ENCODE data around the gene PNCK. TPM values are rescaled to one million over a fixed set of nuclear protein-coding genes. Genes with fewer than 3 reads are reported as not detected.

The PNCK gene
- total RNA-seq, 1 donor from 2014 or later: 1.4 TPM

DNA sequence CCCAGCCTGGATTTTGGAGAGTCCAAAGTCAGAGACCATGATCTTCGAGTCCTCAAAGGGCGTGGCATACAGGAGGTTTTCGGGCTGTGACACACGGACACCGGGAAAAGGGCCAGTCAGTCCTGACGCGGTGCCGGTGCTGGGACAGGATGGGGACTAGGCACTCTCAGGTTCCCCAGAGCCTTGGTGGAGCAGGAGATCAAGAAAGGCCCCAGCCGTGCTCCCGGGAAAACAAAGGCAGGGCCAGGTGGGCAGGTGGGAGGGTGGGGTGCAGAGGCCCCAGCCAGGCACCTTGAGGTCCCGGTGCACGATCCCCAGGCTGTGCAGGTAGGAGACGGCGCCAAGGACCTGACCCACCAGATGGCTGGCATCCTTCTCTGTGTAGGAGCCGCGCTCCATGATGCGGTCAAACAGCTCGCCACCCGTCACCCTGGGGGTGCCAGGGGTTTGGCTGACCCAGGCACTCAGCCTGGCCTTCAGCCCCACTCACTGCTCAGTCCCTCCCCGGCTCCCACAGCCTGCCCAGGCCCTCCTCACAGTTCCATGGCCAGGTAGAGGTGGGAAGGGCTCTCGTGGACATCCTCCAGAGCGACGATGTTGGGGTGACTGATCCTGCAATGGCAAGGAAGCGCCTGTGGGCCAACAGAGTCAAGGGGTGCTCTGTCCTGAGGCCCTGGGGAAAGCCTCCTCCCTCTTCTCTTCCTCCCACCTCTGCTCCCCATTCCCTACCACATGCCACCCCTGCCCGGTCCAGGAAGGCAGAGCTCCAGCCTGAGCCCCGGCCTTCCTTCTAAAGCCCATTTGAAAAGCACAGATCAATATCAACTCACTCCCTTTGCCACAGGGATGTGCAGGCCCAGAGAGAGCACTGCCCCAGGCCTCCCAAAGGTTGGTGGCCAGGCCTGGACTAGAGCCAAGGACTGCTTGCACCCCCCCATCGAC, 1.8 kb downstream of the PNCK start:
- H3K4me3 ChIP-seq: no peak overlapping the region
- no peak for DNase-seq (ENCODE audit: low spot score in 2 of 2)
- TF ChIP-seq, protein P1, sequence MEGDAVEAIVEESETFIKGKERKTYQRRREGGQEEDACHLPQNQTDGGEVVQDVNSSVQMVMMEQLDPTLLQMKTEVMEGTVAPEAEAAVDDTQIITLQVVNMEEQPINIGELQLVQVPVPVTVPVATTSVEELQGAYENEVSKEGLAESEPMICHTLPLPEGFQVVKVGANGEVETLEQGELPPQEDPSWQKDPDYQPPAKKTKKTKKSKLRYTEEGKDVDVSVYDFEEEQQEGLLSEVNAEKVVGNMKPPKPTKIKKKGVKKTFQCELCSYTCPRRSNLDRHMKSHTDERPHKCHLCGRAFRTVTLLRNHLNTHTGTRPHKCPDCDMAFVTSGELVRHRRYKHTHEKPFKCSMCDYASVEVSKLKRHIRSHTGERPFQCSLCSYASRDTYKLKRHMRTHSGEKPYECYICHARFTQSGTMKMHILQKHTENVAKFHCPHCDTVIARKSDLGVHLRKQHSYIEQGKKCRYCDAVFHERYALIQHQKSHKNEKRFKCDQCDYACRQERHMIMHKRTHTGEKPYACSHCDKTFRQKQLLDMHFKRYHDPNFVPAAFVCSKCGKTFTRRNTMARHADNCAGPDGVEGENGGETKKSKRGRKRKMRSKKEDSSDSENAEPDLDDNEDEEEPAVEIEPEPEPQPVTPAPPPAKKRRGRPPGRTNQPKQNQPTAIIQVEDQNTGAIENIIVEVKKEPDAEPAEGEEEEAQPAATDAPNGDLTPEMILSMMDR (IDR thresholded peaks at IDR 0.05): no peak
- H3K27me3 ChIP-seq: peaks cover 4% of the 10 kb centered on the region
- no peaks in the 10 kb centered on the region for H3K4me1 ChIP-seq
- no peak overlapping the region for H3K27ac ChIP-seq
- intact Hi-C loops (cut with DNase I): no loop called here
- no peaks in the 10 kb centered on the region for H3K9me3 ChIP-seq
- no peaks in the 10 kb centered on the region for H3K36me3 ChIP-seq

DNA sequence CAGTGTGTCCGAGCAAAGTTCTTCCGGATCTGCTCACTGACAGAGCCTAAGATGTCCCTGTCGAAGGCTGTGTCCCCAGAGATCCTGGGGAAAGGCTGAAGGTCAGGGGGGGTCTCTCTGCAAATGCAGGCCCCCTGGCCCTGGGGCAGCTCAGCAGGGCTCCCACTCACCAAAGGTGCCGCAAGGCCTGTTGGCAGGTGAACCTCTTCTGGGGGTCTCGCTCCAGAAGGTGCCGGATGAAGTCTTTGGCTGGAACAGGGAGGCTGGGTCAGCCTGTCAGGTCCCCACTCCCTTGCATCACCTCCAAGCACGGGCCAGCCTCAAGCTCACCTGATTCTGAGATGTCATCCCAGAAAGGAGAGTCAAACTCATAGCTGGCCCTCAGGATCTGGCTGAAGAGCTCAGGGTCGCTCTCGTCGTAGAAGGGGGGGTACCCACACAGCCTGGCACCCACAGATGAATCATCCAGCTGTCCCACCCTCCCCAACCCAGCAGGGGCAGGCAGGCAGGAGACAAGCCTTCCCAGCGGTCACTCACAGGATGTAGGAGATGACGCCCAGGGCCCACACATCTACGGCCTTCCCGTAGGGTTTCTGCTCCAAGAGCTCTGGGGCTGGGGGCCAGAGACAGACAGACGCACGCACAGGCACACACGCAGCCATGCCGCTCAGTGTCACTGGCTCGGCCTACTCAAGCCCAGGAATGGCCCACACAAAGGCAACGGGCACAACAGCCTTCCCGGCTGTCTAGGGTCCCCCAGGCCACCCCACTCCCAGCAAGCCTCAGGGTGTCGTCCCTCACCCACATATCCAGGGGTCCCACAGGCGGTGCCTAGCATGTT, 2.6 kb downstream of the PNCK start:
- intact Hi-C loops (cut with DNase I): no loop called here
- H3K4me1 ChIP-seq: no peaks in the 10 kb centered on the region
- H3K4me3 ChIP-seq: no peak overlapping the region
- H3K9me3 ChIP-seq: no peaks in the 10 kb centered on the region
- H3K27me3 ChIP-seq: peaks cover 4% of the 10 kb centered on the region
- no peak for DNase-seq (ENCODE audit: low spot score in 2 of 2)
- H3K27ac ChIP-seq: no peak overlapping the region
- no peaks in the 10 kb centered on the region for H3K36me3 ChIP-seq
- TF ChIP-seq, protein P1 (IDR thresholded peaks at IDR 0.05): no peak

DNA sequence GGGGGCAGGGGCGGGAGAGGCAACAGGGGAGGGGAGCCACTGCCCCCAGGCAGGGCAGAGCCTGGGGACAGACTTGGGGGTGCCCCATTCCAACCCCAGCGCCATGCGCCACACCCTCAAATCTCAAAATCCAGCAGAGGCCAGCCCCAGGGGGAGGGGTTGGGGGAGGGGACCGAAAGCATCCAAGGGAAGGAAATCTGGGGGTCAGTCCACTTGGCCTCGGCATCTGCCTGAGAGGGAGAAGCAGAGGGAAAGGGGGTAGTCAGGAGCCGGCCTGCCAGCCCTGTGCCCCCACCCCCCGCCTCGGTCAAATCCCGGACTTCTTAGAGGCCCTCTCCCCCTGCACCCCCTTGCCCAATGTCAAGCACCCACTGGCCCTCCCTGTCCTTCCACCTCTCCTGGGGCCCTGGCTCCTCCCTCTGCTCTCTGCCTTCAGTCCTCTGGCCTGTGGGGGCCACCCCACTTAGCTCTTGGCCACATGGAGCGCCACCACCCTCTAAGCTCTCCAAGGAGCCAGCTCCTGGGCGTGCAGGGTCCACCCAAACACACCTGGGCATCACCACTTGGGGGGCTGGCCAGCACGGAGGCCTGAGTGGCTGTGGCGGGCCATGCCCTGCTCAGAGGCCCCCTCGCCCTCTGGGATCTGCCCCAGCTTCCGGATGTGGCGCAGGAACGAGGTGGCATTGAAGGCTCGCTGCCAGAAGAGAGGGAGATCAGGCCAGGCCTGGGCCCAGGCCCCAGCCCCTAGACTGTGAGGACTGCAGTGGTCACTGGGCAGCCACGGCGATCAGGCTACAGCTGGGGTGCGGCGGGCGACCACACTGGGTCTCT, 3.5 kb downstream of the PNCK start:
- TF ChIP-seq, protein P1 (IDR thresholded peaks at IDR 0.05): no peak
- Histone ChIP-seq H3K4me3 (no peak overlapping the region), H3K27ac (no peak overlapping the region), H3K36me3 (no peaks in the 10 kb centered on the region), H3K9me3 (no peaks in the 10 kb centered on the region), H3K27me3 (peaks cover 4% of the 10 kb centered on the region), H3K4me1 (no peaks in the 10 kb centered on the region)
- intact Hi-C loops (cut with DNase I): loop anchor here (2.0 to 10.0 kb wide), 5 partner anchors 59 to 711 kb away; no protein-coding TSS in a partner anchor
- no peak for DNase-seq (ENCODE audit: low spot score in 2 of 2)

DNA sequence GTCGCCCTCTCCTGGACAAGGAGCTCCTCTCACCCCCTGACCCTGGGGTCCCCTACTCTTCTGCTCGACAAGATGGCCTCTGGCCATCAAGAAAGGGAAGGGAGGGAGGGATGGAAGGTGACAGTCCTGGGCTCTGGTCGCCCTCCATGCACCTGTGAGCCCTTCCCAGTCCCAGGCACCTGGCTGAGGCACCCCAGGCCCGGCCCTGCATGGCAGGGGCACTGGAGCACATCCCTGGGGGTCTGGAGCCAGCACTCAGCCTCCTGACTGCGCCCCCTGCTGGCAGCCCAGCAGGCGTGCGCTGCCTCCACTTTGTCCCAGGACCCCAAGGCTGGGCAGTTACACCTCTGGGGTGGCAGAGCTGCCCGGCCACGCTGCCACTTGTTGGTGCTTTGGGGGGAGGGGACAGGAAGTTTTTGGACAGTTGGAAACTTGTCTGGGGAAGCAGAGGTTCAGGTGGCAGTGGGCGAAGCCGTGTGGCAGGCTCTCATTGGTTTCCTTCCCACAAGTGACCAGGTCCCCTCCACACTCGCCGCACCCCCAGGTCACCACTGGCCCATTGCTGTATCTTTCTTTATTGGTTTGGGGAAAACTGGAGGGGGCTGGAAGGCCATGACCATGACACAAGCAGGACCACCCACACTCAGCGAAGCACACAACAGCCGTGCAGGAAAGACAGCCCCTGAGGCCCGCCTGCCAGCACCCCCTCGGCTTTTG, 4.3 kb downstream of the PNCK start:
- intact Hi-C loops (cut with DNase I): loop anchor here (2.0 to 10.0 kb wide), 5 partner anchors 59 to 711 kb away; no protein-coding TSS in a partner anchor
- H3K9me3 ChIP-seq: no peaks in the 10 kb centered on the region
- no peaks in the 10 kb centered on the region for H3K36me3 ChIP-seq
- H3K27me3 ChIP-seq: peaks cover 4% of the 10 kb centered on the region
- no peak overlapping the region for H3K4me3 ChIP-seq
- TF ChIP-seq, protein P1 (IDR thresholded peaks at IDR 0.05): peak; percentile 41 to 73 (median 68)
- H3K27ac ChIP-seq: no peak overlapping the region
- no peaks in the 10 kb centered on the region for H3K4me1 ChIP-seq
- DNase-seq (ENCODE audit: low spot score in 2 of 2): no peak

Data from ascending aorta (tissue), 2 donors.